GM12872 (cell line): Measurements from ENCODE around the gene TEX38.

ENCODE experiments used
- TF ChIP-seq, protein P1 (sequence below): IDR thresholded peaks from 3 replicates; pipeline ENCODE4 v1.5.1; 2011; ENCODE audit warnings: low read depth, mild to moderate bottlenecking, low read length, moderate library complexity; ENCODE audit not compliant: insufficient read depth

TEX38 gene

DNA sequence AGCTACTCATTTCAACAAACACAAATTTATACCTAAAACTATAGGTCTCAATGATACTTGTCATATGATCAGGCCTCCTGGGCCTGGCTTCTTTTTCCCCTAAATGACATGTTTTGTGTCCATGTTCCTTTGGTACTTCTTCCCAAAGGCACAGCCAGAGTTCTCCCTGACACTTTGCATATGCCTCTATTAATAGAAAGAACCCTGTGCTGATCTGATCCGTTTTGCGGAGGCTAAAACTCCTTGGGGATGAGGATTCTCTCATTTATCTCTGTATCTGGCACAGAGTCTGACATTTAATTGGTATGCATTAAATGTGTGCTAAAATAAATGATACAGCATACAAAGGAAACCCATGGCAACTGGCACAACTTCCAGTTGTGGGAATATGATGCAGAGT, 15.0 kb upstream of the TEX38 start:
- TF ChIP-seq, protein P1, sequence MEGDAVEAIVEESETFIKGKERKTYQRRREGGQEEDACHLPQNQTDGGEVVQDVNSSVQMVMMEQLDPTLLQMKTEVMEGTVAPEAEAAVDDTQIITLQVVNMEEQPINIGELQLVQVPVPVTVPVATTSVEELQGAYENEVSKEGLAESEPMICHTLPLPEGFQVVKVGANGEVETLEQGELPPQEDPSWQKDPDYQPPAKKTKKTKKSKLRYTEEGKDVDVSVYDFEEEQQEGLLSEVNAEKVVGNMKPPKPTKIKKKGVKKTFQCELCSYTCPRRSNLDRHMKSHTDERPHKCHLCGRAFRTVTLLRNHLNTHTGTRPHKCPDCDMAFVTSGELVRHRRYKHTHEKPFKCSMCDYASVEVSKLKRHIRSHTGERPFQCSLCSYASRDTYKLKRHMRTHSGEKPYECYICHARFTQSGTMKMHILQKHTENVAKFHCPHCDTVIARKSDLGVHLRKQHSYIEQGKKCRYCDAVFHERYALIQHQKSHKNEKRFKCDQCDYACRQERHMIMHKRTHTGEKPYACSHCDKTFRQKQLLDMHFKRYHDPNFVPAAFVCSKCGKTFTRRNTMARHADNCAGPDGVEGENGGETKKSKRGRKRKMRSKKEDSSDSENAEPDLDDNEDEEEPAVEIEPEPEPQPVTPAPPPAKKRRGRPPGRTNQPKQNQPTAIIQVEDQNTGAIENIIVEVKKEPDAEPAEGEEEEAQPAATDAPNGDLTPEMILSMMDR, result no peak

DNA sequence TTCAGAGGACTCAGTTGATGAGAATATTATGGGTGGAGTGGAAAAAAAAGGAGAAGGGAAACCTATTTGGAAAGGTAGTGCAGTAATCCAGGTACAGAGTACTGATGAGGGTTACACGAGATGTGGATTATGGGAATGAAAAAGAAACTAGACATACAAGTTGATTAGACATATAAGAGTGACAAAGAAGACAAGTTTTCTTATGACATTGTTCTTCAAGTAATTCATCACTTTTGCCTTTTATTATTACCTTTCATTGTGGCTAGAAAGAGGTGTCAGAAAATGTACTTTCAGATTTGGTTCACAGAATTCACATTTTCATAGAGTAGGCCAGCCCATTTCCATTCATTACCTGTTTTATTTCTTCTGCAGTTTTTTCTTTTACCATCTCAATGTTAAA, 13.9 kb upstream of the TEX38 start:
- TF ChIP-seq, protein P1, result no peak

DNA sequence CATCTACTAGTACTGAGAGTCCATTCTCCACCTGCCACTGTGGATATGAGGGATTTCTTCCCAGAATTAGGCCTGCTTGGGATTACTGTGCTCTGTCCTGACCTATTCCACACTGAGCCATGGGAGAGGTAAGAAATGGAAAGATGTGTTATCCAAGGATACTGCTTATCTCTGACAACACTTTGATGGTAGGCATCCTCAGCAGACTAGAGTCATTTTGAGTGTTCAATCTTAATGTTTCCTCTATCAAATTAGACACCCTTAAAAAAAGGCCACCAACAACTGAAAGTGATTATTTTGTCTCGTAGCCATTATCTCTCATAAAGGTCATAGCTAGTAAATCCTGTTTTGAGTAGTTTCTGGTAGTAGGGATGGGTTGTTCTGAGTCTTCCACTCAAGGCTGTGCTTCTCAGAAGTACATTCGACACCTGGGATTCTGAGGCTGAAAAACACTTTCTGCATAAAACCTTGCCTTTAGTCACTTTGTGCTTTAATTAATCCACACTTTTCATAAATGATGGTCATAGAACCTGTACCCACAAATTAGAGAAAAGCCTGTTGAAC, 12.3 kb upstream of the TEX38 start:
- TF ChIP-seq, protein P1, result no peak

DNA sequence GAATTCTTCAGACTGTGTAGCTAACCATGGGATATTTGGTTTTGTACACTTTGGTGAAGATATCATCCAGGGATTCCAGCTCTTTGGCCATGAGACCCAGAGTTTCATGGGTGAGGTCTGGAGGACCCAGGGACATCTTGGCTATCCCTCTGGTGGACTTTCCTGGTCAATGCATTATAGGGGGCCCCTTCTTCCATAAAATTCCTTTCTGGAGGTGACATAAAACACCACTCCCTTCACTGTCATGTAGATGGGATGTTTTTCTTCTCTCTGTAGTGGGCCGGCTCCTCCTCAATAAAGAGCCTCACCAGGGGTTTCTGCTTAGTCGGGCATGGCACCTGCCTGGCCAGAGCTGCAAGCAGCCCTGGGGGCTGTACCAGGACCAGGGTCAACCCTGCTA, 5.7 kb upstream of the TEX38 start:
- TF ChIP-seq, protein P1, result no peak

DNA sequence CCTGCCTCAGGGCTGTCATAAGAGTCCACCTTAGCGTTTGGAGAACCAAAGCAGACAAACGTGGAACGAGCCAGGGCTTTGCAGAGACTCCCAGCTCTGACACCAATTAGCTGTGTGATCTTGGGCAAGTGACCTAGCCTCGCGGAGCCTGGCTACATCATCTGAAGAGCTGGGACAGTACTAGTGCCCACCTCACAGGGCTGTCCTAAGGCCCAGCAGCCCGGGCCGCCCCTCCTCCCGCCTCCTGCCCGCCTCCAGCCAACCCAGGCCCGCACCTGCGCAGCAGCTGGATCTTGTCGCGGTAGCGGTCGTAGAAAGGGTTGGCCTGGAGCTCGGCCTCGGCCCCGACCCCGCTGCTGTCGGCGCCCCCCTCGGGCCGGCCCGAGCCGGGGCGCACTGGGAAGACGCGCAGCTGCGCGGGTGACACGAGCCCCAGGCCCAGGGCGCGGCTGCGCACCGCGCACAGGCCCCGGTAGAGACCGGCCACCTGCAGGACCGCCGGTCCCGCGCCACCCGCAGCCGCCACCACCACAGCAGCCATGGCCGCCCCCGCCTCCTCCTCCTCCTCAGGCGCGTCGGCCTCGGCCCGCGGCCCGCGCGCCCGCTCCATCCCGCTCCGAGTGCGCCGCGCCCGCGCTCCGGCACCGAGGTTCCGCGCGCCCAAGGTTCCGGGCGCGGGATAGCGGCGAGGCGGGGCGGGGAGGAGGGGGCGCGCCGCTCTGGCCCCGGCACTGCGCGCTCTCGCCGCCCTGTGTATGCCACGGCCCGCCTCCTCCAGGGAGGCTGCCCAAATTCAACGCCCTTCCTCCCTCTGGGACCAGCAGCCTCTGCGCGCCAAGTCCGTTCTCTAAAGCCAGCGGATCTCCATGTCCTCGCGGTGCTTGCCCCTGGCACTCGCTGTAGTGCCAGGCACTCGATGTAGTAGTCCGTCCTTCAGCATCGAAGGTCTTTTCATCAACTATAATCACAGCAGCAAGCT, 3.6 kb upstream of the TEX38 start, which contains the start of gene ATPAF1:
ATPAF1 (minus strand) TSS at position 583 of the 979 bp plus-strand sequence; CDS start at position 541, 42 bp downstream.
- TF ChIP-seq, protein P1, result no peak

DNA sequence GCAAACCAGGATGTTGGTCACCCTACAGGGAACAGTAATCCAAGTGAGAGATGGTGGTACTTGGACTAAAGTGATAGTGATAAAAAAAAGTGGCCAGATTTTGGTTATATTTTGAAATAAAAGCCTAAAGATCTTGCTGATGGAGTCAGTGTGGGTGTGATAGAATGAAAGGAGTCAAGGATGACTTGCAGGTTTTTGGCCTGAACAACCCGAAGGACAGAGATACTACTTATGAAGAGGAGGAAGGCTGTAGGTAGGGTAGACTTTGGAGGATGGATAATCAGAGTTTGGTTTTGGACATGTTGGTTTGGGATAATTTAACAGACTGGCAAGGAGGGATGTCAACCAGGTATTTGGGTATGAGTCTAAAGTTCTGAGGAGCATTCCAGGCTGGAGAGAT, 1.5 kb upstream of the TEX38 start:
- TF ChIP-seq, protein P1, result no peak

DNA sequence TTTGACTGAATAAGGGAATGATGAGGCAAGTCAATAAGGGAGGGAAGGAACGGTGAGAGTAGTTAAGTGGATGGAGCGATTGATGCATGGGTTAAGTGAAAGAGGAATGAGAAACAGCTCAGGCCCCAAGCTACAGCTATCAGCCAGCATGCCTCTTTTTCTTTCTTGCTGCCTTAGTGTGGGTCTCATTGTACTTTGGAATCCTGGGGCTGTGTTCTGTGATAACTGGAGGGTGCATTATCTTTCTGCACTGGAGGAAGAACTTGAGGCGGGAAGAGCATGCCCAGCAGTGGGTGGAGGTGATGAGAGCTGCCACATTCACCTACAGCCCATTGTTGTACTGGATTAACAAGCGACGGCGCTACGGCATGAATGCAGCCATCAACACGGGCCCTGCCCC, 1.0 kb downstream of the TEX38 start:
- TF ChIP-seq, protein P1, result no peak
